Glomerular endothelial cell (primary cell): ENCODE results near the gene ARHGAP40. TPM values are rescaled to one million over a fixed set of nuclear protein-coding genes. Genes with fewer than 3 reads are reported as not detected.

Experiments used
- DNase-seq: peaks from one replicate; pipeline ENCODE4 v3.0.0-alpha.2; 2011; ENCODE audit warnings: low read depth, low spot score; ENCODE audit errors: extremely low read depth
- total RNA-seq: library from RNA; depleted of rRNA; stranded (reverse); fragments of >200 nt; gene quantifications from 2 replicates; pipeline ENCODE4 v1.2.3, GENCODE V29; 2015

Gene ARHGAP40
- total RNA-seq, 1 donor from 2014 or later: not detected

DNA sequence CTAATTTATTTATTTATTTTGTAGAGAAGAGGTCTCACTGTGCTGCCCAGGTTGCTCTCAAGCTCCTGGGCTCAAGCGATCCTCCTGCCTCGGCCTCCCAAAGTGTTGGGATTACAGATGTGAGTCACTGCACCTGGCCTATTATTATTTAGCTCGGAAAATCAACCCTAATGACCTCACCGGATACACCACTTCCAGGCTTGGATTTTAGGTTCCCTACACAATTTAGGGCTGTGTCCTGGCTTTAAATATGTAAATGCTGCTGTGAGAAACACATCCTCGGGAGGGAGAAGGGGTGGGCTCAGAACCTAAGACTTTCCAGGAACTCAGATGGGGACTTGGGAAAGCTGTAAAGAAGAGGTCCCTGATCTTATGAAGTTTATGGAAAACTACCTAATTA is 71.7 kb downstream of the ARHGAP40 start:
- DNase-seq: no peak

DNA sequence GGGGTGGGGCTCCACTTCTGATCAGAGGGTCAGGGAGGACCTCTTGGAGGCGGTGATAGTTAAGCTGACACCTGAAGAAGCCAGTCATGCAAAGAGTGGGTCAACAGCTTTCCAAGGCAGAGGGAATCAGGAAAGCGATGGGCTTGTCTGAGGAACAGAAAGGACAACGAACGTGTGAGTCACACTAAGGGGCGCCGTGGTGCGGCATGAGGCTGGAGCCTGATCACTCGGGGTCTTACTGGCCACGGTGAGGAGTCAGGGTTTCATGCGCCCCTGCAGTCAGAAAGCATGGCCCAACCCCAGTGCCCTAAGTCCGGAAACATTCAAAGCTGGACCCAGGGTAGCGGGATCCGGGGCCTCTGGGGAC is 72.1 kb downstream of the ARHGAP40 start:
- no peak for DNase-seq

DNA sequence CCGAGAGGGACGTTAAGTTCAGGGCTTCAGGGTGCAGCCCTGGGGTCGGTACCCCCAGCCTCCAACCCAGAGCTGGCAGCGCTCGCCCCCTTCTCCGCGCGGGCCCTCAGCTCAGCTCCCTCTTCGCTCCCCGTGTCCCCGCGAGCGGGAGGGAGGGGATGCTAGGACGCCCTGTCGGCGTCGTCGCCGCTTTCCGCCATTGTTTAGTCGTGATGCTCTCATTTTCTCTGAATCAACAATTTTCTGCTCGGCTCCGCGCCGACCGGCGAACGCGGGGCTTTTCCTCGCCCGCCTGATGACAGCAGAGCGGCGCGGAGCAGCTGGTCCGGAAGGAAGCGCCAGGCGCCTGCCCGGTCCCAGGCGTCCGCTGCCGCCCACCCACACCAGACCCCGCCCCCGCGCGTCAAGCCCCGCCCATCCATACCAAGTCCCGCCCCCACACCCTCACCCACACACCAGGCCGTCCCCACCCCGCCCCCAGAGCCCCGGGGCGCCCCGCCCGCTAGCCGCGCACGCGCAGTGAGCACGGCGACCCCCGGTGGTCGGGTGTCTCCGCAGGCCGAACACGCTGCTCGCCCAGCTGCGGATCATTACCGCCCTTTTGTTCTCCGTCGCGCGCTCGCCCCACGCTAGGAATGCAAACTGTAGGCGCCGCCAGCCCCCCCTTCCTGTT is 72.6 kb downstream of the ARHGAP40 start:
- DNase-seq: no peak

DNA sequence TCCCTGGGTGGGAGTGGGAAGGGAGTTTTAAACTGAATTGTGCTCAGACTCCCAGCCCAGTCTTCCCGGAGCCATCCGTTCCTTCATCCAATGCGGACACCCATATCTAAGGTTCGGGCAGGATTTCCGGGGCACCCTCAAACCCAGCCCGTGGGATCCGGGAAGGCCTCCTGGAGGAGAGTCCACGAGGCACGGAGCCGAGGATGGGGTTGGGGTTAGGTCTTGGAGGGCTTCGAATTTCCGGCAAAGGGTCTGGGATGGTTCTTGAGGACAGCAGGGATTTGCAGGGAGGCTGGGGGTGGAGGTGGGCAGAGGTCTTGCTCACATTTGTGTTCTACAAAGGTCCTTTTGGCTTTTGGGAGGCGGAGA is 73.1 kb downstream of the ARHGAP40 start:
- DNase-seq: no peak

DNA sequence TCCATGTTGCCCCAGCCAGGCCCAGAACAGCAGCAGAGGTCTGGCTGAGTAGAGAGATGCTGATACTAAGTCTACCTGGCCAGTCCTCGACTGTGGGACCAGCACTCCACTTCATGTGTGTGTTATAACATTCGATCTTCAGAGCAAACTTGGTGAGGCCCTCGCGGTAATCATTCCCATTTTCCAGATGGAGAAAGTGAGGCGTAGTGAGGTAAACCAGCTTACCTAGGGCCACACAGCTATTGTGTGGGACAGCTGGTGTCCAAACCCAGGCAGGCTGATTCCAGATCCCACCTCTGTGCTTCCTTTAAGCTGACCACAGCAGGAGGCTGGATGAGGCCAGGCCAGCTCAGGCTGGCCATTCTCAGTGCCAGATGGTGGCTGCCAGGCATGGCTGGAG is 75.0 kb downstream of the ARHGAP40 start:
- DNase-seq: no peak

DNA sequence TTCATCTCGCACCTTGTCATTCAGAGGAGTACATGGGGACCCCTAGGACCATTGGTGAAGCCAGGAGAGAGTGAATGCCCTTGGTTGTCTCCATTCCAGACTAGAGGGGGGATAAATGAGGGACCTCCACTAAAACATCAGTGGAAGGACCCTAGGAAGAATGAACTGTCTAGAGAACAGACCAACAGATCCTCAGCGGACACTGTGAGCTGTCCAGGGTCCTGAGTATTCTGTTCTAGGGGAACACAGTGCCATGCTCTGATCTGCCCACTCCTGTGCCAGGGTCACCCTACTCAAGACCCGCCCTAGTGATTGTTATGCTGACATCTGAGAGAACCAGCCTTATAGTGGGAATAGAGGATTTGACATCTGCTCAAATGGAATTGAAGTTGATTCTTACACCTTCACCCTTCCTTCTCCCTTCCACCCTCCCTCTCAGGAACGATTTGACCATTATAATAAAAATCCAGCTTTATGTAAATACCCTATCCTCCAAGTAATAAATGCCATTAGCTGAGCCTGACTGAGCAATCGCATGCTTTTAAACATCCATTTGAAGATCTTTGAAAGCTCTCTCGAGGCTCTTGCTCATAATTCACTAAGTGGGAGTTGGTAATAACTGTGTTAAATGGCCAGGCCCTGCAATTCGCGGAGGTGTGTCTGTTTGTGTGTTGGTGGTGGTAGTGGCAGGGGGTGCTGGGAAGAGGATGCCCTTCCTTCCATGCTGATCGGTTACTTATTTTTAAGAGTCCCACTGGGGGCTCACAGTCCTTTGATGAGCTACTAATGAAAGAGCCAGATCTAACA is 79.1 kb downstream of the ARHGAP40 start:
- DNase-seq: no peak

DNA sequence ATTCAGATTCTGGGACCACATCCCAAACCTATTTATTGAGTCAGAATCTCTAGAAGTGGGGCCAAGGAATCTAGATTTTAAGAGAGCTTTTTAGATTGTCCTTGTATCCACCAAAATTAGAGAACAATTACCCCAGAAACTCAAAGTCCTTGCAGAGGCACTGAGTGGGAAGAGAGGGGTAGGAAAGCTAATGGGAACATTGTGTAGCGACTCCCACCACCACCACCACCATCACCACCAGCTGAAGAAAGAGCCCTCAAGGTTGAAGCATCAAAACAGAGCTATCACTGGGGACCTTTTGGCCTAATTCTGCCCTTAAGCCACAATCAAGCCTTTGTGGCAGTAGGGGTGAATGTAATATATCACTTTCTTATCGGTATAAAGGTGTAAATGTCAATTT is 83.7 kb downstream of the ARHGAP40 start:
- DNase-seq: no peak

DNA sequence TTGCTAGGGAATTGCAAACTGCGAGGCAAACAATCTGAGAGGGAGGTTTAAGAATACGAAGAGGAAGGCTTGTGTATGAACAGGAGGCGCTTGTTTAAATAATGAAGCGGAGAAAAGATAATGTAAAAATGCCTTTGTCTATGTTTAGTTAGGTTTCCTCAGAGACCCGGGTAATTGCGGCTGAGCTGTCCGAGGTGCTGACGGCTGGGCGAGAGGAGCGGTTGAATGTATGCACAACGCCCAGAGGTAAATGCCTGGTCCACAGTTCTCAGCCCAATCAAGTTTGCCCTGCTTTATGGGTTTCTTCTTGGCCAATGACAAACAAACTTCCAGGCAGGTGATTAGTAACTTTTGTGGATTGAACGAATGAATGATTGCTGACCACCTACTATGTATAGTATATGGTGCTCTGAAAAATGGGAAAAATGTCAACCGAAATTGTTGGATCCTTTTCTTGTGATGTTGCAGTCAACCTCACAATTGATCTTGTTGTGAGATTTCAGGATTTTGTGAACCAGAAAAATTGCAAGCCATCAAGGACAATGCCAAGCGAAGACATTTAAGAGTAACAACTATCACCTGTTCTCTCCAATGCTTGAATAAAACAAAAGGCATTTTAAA is 84.4 kb downstream of the ARHGAP40 start:
- no peak for DNase-seq

DNA sequence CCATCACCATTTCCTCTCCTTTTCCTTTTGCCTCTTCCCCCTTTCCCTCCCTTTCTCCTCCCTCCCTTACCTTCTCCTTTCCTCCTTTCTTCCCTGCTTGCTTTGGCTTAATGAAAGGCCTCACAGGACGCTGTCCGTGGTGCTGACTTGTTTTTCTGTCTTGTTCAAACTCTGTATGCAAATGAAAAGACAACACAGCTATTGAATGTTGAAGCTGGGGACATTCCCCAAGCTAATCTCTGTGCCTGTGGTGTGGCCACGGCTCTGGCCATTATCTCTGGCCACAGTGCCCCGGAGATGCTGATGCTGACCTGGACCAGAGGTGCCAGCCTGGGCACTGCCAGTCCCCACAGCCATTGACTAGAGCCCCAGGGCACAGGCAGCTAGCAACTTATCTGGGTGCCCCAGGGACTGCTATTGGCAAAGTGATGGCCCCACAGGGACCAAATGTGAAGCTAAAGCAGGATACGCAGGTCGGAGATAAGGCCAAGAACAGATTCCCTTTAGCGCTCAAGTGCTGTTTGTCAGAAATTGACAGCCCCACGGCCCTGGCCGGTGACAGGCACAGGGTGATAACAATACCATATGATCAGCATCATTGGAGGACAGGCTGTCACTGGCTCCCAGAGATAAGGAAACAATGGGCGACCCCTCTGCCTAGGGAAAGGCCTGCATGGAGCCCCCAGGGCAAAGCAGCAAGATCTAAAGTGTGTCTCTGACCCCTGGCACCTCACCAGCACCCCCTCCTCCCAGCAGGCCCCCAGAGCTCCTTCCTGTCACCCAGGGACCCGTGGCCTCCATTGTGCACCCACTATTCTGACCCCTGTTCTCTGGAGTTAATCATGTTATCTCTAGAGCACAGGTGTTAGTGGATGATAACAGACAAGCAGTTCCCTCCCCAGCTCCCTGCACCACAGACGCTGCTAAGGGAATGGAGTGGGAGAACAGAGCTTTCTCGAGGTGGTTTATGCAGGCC is 91.1 kb downstream of the ARHGAP40 start:
- peak; percentile 23 for DNase-seq

DNA sequence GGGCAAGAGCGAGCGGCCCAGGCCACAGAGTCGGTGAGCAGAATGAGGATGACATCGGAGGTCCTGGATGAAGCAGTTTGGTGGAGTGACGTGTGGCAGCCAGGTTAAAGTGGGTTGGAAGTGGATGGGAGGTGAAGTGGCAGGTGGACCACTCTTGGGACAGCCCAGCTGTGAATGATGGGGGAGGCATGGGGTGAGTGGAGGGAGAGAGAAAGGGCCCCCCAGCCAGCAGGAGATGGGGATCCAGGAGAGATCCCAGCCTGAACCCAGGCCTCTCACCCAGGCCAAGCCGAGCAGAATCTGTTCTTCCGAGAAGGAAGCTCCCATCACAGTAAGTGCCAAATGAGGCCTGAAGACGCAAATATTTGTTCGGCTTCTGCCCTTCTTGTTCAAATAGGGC is 95.7 kb downstream of the ARHGAP40 start:
- no peak for DNase-seq

DNA sequence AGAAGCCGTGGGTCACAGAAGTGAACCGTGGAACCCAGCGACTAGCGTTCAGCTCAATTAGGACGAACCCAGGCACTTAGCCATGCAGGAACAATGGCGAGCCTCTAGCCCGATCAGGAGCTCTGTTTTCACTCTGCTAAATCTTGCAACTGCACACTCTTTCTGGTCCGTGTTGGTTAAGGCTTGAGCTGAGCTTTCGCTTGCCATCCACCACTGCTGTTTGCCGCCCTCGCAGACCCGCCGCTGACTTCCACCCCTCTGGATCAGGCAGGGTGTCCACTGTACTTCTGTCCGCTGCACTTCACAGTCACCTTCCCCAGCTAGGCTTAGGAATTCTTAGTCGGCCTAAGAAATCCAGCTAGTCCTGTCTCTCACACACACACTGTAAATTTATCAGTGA is 96.9 kb downstream of the ARHGAP40 start:
- DNase-seq: no peak

DNA sequence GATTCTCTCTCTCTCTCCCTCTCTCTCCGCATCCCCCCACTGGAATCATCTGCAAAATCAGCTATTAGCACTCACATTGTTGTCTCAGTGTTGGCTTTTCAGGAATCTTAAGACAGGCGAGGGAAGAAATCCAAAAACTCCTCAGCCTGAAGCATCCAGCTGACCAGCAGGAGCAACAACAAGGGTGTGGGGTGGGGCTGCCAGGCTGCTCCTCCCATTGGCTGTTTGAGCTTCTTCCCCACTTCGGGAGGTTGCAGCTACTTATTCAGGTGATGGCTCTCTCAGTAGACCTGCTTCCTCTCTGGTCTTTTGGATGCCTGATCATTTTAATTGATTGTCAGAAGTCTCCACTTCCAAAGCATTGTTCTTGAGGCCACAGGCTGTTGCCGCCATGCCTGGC is 98.5 kb downstream of the ARHGAP40 start:
- no peak for DNase-seq

Other genes starting within 250 kb of the ARHGAP40 start
- 21.1 and 38.3 TPM in 2 replicates for gene SNHG17, start 166.5 kb upstream of the ARHGAP40 start, total RNA-seq
- 39.3 and 47.2 TPM in 2 replicates for gene RALGAPB, start 129.0 kb upstream of the ARHGAP40 start, total RNA-seq
- not detected in 2 replicates for gene ADIG, start 20.6 kb upstream of the ARHGAP40 start, total RNA-seq
- not detected in 2 replicates for gene SLC32A1, start 122.7 kb downstream of the ARHGAP40 start, total RNA-seq
- 9.7 and 11.0 TPM in 2 replicates for gene ACTR5, start 146.7 kb downstream of the ARHGAP40 start, total RNA-seq
- gene PPP1R16B, start 203.9 kb downstream of the ARHGAP40 start, total RNA-seq: 56.4 and 132 TPM in 2 replicates